Smooth muscle cell (in vitro differentiated cells): Measurements from ENCODE around the gene B3GNT7. TPM values are rescaled to one million over a fixed set of nuclear protein-coding genes. Genes with fewer than 3 reads are reported as not detected.

Source experiments
- DNase-seq: peaks from one replicate; lab custom pipeline; 2025; ENCODE audit not compliant: unreplicated experiment; lab: John Stamatoyannopoulos, UW
- H2AFZ ChIP-seq: fragments of 200-600 bp; sonication (generic); 2 replicates; pipeline ENCODE4 v1.6.0; 2016; ENCODE audit warnings: antibody characterized with exemption, low read depth, mild to moderate bottlenecking
- H3F3A ChIP-seq: fragments of 200-600 bp; sonication (generic); 2 replicates; pipeline ENCODE4 v1.6.0; 2017; ENCODE audit warnings: antibody characterized with exemption, low read depth
- H3K27ac ChIP-seq: fragments of 200-600 bp; sonication (generic); 2 replicates; pipeline ENCODE4 v1.5.1; 2016; ENCODE audit warnings: low read depth, mild to moderate bottlenecking
- H3K27me3 ChIP-seq: fragments of 200-600 bp; sonication (generic); 2 replicates; pipeline ENCODE4 v1.6.1; 2016; ENCODE audit warnings: low read depth, mild to moderate bottlenecking
- H3K36me3 ChIP-seq: fragments of 200-600 bp; sonication (generic); 2 replicates; pipeline ENCODE4 v1.5.1; 2016; ENCODE audit warnings: low read depth
- H3K4me1 ChIP-seq: fragments of 200-600 bp; sonication (generic); 2 replicates; pipeline ENCODE4 v1.5.1; 2016; ENCODE audit warnings: low read depth
- H3K4me2 ChIP-seq: fragments of 200-600 bp; sonication (generic); 2 replicates; pipeline ENCODE4 v1.6.0; 2016; ENCODE audit warnings: mild to moderate bottlenecking
- H3K4me3 ChIP-seq: fragments of 200-600 bp; sonication (generic); 2 replicates; pipeline ENCODE4 v1.5.1; 2016; ENCODE audit warnings: mild to moderate bottlenecking
- H3K79me2 ChIP-seq: fragments of 200-600 bp; sonication (generic); 2 replicates; pipeline ENCODE4 v1.6.0; 2016; ENCODE audit warnings: low read depth, mild to moderate bottlenecking
- H3K9ac ChIP-seq: fragments of 200-600 bp; sonication (generic); 2 replicates; pipeline ENCODE4 v1.6.0; 2016; ENCODE audit warnings: low read depth
- H3K9me3 ChIP-seq: fragments of 200-600 bp; sonication (generic); replicated peaks from 2 replicates; pipeline ENCODE4 v1.5.1; 2016; ENCODE audit warnings: low read depth
- H4K20me1 ChIP-seq: fragments of 200-600 bp; sonication (generic); 2 replicates; pipeline ENCODE4 v1.6.0; 2016; ENCODE audit warnings: low read depth
- CTCF ChIP-seq: fragments of 200-600 bp; sonication (generic); IDR thresholded peaks from 2 replicates; pipeline ENCODE4 v1.5.1; 2017; ENCODE audit warnings: borderline replicate concordance, mild to moderate bottlenecking, antibody characterized with exemption; ENCODE audit not compliant: insufficient read depth, poor library complexity, severe bottlenecking
- WGBS: methylation state at CpG from one replicate; pipeline ENCODE4 v1.1.7; 2016; ENCODE audit warnings: low lambda C conversion rate; 5-methylcytosine and 5-hydroxymethylcytosine counted together
- polyA plus RNA-seq: library from polyadenylated mRNA; unstranded; fragments of >200 nt; fragmentation: Nextera tagmentation; extraction: Ambion mirVana; gene quantifications from 2 replicates; pipeline ENCODE4 v1.2.1, GENCODE V29; 2016
- total RNA-seq: library from RNA; depleted of rRNA; stranded (reverse); fragments of >200 nt; gene quantifications from 2 replicates; pipeline ENCODE4 v1.2.3, GENCODE V29; 2014

B3GNT7 gene
- total and polyA plus RNA-seq, 2 experiments from 2014 or later = 0.62 to 0.85 TPM

- no peak overlapping the region for H2AFZ ChIP-seq
- H4K20me1 ChIP-seq = no peaks in the 10 kb centered on the region
- no peak overlapping the region for H3K27ac ChIP-seq
- WGBS = 67% methylated on average over 6 of the region's 6 CpGs
- peaks cover 6% of the 10 kb centered on the region for H3K4me1 ChIP-seq
- no peak overlapping the region for H3K4me2 ChIP-seq
- H3K79me2 ChIP-seq = no peaks in the 10 kb centered on the region
- H3K4me3 ChIP-seq = no peak overlapping the region
- TF ChIP-seq CTCF = peak; percentile 40
- no peaks in the 10 kb centered on the region for H3K36me3 ChIP-seq
- no peaks in the 10 kb centered on the region for H3K9me3 ChIP-seq
- no peak for DNase-seq
- no peak overlapping the region for H3K9ac ChIP-seq
- no peaks in the 10 kb centered on the region for H3F3A ChIP-seq
- H3K27me3 ChIP-seq = peaks cover 7% of the 10 kb centered on the region
Measured at GRCh38 chr2:231410293-231411004, 14.9 kb downstream of the B3GNT7 start.

GRCh38 chr2:231411237-231411636 is 15.7 kb downstream of the B3GNT7 start:
- Histone ChIP-seq H3K4me3 (peak overlapping the region; percentile 54), H4K20me1 (no peaks in the 10 kb centered on the region), H3K79me2 (no peaks in the 10 kb centered on the region), H3K27ac (no peak overlapping the region), H3F3A (no peaks in the 10 kb centered on the region), H3K36me3 (no peaks in the 10 kb centered on the region), H2AFZ (no peak overlapping the region), H3K9ac (no peak overlapping the region), H3K4me1 (peaks cover 6% of the 10 kb centered on the region), H3K4me2 (peak overlapping the region; percentile 86), H3K9me3 (no peaks in the 10 kb centered on the region), H3K27me3 (peaks cover 7% of the 10 kb centered on the region)
- TF ChIP-seq CTCF = no peak
- WGBS = 35% methylated on average over 3 of the region's 3 CpGs
- no peak for DNase-seq

DNA sequence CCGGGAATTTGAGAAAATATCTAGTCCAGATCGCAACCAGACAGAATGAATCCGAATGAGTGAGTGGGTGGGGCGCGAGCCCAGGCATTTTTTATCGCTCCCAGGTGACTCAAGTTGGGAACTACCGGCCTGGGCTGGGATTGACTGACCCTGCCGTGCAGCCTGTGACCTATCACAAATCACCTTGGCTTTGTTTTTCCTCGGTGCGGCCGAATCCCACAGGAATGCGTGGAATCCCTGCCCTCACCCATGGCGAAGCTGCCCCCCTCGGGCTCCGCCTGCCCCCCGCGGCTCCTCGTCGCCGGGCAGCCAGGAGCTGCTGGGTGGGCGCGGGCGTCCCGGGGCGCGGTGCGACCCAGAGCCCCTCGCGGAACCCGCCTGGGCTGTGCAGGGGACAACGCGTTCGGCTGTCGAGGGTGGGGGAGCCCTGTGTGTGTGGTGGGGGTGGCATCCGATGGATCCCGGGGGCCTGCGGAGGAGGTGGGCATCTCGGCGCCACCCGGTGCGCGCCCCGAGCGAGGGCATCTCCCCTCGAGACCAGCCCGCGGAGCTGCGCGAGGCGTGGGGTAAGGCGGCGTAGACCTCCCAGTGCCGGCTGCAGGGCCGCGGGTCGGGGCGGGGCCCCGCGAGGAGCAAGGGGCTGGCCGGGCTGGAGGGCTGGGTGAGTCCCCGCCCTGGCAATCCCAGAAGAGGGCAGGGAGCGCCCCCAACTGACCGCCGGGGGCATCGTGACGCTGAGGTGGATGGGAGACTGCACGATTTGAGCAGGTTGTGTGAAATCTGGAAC is 16.5 kb downstream of the B3GNT7 start:
- Histone ChIP-seq H3K79me2 (no peaks in the 10 kb centered on the region), H3K36me3 (no peaks in the 10 kb centered on the region), H3K4me3 (peak overlapping the region; percentile 54), H3F3A (no peaks in the 10 kb centered on the region), H2AFZ (peak overlapping the region; percentile 73), H4K20me1 (no peaks in the 10 kb centered on the region), H3K4me1 (peaks cover 6% of the 10 kb centered on the region), H3K4me2 (peak overlapping the region; percentile 86), H3K9ac (peak overlapping the region; percentile 30), H3K27ac (no peak overlapping the region), H3K27me3 (peaks cover 7% of the 10 kb centered on the region), H3K9me3 (no peaks in the 10 kb centered on the region)
- TF ChIP-seq CTCF = peak; percentile 85
- peak; percentile 63 for DNase-seq
- 1% methylated on average over 47 of the region's 67 CpGs for WGBS

GRCh38 chr2:231412618-231412963 is 17.1 kb downstream of the B3GNT7 start:
- Histone ChIP-seq H3K4me2 (peak overlapping the region; percentile 86), H3K27me3 (peaks cover 7% of the 10 kb centered on the region), H2AFZ (peak overlapping the region; percentile 73), H3K4me3 (peak overlapping the region; percentile 54), H3K36me3 (no peaks in the 10 kb centered on the region), H3K9ac (no peak overlapping the region), H3K4me1 (peaks cover 6% of the 10 kb centered on the region), H3K79me2 (no peaks in the 10 kb centered on the region), H3K9me3 (no peaks in the 10 kb centered on the region), H3K27ac (no peak overlapping the region), H4K20me1 (no peaks in the 10 kb centered on the region), H3F3A (no peaks in the 10 kb centered on the region)
- no peak for DNase-seq
- no peak for TF ChIP-seq CTCF
- WGBS = 47% methylated on average over 9 of the region's 9 CpGs
